ENCODE results near the gene SHH.
"Not testable (repeated sequence)": the region's sequence is repeated elsewhere in the genome, so short reads cannot be mapped to it uniquely, and the experiment has no call there.

Gene SHH

DNA sequence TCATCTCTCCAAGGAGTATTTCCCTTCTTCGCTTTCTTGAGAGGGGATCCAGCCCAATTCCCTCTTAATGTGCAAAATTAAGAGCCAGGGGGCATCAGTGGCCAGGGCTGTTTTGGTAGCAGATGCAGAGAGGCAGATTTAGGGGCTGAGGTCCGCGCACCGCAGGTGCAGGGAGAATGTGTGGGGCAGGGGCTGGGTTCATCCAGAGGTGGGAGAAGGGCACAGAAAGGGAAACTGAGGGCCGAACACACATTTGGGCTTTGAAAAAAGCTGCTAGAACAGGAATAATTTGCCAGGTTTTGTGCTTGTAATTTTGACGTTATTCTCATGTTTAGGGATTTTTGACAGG, 6.5 kb upstream of the SHH start:
- DNase-seq = no peak

DNA sequence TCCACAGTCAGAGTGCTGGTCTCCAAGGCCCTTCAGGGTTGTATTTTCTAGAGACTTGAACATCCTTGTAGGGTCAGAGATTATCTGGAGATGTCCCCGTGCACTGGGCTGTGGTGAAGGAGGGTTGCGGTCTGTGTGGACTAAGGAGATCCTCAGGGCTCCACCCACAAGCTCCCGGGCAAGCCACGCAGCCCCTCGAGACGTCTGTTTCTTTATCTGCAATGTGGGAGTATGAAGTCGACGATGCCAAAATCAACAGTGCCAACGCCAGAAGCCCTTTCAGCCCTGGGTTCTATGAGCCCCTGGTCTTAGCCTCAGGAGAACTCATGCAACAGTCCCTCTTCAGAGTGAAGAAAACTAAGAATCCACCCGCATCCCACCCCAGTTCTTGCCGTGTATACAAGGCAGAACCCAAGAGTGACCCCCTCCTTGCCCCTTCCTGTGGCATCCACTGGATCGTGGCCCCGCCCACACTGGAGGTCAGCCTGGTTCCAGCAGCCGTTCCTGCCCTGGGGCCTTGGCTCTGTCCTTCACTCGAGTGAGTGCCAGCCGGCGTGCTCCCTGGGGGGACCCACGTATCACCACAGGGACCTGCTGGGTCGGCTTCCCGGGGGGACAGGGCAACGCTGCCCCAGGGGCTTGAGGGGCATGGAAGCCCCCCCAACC, 6.0 kb upstream of the SHH start:
- no peak for DNase-seq

GRCh38 chr7:155817515-155817914, 5.3 kb upstream of the SHH start:
- DNase-seq = not testable (repeated sequence)

DNA sequence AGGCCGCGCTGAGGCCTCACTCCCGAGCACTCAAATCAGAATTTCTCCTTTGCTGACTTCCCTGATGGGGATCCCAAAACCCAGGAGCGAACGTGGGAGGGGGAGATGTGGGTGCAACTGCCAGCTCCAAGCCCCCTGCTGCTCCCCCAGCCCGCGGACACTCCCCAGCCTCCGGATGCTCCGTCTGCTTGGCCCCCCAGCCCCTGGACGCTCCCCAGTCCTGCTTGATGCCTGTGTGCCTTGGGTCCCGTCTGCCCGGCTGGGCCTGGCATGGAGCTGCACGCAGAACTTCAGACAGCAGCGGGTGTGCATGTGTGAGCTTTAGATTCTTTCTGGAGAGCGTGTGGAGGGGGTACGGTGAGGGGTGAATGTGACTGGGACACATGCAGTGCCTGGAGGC, 4.7 kb upstream of the SHH start:
- DNase-seq = no peak

DNA sequence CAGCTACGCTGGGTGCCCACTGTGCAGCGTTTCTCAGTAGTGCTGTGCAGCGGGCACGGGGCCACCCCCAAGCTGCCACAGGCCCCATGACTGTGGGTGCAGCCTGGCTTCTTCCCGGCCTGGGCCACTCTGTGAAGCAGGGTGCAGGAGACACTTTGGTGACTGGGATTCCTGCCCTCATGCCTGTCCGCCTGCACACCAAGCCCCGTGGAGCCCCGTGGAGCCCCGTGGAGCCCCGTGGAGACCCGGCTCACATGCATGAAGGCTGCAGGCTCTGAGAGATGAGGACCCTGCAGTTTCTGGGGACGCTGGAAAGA, 3.9 kb upstream of the SHH start:
- DNase-seq = no peak

GRCh38 chr7:155815332-155816191, 3.3 kb upstream of the SHH start:
- no peak for DNase-seq

GRCh38 chr7:155814316-155815276, 2.3 kb upstream of the SHH start:
- no peak for DNase-seq

DNA sequence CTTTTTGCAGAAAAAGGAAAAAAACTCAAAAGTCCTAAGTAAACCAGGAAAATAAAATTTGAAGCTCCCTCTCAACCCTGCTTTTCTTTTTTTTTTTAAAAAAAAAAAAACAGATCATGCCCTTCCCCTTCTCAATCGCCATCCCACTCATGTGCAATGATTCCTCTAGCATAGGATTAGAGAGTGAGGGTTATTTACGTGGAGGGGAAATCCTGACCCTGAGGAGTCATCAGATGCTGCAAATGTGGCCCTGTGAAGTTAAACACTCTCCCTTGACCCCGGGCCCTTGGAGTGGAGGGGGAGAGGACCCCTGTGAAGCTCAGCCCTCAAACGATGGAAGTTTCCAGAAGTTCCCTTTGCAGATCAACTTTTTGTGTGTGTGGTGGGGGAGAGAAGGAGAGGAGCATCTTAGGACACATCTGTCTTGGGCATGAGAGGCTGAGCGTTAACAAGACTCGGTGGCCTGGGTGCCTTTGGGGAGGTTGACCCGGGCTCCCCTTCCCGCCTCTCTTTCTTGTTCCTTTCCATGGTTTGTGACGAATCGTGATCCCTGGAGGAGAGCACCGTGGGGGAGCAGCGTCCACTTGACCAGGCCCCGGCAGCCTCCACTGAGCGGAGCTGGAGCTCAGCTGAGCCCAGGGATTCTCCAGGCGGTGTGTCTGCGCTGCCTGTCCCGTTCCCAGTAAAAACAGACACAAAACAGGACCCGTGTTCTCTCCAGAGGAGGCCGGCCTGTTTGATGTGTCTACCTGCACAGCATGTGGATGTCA, 1.5 kb upstream of the SHH start:
- DNase-seq = no peak

GRCh38 chr7:155813125-155813524, 862 bp upstream of the SHH start:
- DNase-seq = no peak

DNA sequence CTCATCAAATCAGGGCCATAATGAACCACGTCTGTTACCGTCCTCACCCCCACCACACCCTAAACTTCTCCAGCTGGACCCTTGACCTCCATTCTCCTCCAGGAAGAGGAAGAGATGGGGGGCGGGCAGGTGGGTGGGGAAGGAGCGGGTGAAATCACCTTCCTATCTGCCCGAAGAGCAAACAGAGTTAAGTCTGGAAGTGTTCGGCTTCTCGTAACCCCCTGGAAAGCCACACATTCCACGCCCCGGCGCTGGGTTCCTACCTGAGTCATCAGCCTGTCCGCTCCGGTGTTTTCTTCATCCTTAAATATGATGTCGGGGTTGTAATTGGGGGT, 736 bp downstream of the SHH start:
- no peak for DNase-seq

DNA sequence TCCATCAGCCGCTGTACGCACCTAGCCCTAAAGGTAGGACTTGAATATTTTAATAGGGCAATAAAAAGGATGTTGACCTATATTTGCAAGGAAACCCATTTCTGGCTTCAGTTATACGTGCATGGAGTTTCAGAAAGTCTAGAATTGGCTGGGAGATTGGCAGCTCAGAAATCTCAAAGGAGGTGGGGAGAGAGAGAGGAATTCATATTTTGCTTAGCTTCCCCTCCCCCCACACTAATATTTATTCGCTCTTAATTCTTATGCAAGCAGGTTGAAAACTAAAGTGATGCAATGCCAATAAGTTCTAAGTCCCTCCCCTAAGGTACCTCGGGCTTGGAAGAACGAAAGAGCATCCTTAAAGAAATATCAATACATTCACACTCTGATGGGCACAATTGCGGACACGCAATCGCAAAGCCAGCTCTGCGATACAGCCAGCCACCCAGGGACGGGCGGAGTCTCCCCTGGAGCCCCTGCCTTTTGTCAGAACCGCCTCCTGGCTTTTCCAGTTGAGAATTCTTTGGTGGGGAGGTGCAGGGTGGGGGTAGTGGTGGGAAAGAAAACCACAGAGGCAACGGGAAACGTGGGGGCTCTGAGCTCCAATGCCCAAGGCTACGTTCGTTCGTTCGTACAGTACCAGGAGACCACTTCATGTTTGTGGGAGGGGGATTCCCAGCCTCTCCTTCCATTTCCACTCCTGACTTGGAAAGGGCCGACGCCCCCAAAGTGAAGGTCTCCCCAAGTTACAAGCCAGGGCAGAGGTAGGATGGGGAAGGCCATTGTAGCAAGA, 1.3 kb downstream of the SHH start:
- DNase-seq = no peak

GRCh38 chr7:155809947-155810769, 2.1 kb downstream of the SHH start:
- DNase-seq = no peak

DNA sequence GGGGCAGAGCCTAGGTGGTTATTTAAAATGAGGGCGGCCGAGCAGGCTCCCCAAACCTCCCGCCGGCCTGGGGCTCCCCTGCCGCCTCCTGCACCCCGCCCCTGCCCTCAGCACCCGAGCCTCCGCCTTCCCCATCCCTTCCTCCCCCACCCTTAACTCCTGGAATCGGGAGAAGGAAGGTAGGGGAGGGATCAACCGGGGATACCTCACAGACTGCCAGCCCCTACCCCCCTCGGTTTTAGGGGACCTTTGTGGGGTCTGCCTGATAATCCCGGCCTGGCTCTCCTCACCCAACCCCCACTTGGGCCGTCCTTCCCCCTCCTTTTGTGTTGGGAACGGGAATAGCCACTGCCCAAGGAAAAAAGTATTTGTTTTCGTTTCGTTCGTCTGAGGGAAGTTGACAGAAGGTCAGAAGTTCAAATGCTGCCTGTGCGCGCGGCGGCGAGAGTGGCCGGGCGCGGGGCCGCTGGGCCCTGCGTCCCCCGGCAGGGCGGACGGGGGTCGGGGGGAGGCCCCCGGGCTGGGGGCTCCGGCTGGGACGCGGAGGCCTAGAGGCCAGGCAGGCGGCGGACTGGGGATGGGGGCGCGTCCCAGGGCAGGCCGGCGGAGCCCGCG, 2.8 kb downstream of the SHH start:
- DNase-seq = no peak

- no peak for DNase-seq
These were observed 3.5 kb downstream of the SHH start for GRCh38 chr7:155808549-155809331.

DNA sequence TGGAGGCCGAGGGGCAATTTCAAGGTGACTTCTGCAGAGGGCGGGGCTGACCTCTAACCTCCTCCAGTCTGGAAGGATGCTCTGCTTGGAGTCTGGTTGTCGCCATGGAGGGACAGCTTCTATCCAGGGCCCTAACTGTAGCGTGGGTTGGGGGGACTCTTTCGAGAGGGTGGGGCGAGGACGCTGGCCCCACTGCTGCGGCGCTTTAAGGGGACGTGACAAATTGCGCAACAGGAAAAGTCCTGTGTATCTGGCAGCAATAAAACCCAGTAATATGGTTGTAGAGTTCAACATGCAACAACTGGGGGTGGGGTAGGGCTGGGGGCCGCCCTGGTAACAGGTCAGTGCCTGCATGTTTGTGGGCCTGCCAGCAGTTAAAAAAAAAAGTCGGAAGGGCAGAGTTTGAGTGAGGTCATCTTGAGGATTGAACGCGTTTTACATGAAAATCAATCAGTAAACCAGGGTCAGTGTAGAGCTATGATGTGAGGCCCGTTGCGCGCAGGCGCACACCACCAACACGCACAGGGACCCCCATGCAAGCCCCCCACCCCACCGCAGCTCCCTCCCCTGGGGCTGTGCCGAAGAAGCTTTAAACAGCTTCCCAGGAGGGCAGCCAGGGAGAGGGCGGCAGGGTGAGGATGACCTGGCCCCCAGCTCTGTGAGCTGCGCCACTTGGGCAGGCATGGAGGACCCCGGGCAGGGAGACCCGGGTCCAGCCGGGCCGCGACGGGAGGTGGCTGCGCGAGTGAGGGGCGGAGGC, 4.3 kb downstream of the SHH start:
- no peak for DNase-seq

DNA sequence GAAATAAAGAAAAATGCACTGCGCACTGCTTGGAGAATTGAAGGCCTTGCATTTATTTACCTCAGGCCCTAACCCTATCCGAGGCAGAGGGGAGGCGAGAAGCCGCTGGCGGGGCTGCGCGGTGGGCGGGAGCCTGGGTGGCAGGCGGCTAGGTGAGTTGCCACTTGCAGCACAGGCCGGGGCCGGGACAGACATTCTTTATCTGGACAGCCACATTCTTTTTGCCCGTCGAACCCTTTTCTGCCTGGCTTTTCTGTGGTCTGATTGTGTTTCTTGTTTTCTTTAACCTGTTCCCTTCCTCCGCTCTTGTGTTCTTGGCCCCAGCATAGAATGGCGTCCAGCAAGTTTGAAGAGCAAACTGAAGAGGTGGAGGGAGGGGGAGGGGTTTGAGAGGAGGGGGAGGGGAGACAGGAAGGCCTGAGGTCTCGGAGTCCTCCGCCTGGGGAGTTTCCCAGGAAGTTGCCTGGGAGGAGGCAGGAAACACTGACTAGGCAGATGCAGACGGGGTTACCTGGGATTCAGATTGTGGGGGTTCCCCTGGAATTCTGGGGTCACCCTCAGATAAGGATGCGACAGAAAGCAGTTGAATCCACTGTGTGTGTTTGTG, 5.1 kb downstream of the SHH start:
- no peak for DNase-seq

DNA sequence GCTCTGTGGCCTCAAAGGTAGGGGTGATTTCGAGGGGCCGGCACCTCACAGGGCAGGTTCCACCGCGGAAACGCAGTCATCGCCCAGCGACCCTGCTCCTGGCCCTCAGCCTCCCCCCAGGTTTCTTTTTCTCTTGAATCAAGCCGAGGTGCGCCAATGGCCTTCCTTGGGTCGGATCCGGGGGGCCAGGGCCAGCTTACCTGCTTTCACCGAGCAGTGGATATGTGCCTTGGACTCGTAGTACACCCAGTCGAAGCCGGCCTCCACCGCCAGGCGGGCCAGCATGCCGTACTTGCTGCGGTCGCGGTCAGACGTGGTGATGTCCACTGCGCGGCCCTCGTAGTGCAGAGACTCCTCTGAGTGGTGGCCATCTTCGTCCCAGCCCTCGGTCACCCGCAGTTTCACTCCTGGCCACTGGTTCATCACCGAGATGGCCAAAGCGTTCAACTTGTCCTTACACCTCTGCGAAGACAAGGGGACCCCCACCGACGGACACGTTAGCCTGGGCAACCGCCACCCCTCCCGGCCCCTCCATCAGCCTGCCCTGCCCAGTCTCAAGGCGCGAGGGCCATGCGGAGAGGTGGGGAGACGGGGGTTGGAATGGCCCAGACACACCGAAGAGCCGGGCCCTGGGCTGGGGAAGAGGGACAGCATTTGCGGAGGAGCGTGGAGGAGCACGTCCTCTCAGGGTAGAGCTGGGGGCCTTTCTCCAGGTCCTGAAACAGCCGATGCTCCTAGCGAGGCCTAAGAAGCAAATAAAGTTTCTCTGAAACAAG, 6.0 kb downstream of the SHH start:
- DNase-seq = no peak

- DNase-seq = no peak
These were observed 6.5 kb downstream of the SHH start for GRCh38 chr7:155805826-155806095.

Data from SHP77 treated with DMSO at 0.1 percent for 48 hours (cell line).